Gastrocnemius medialis (tissue), 4 donors: ENCODE data around the gene SSTR3. TPM values are rescaled to one million over a fixed set of nuclear protein-coding genes. Genes with fewer than 3 reads are reported as not detected.

Source experiments
- ATAC-seq, 2 donors: fragments of 150-250 bp; one replicate each; pipeline ENCODE4 v1.9.1; 2016
- DNase-seq, 2 donors: peaks; one replicate each; pipeline ENCODE4 v3.0.0-alpha.2; 2019
- H3K27ac ChIP-seq, 4 donors: fragments of 200-600 bp; sonication (generic); 1 replicate in 1 of 4; 2 replicates in 3 of 4; pipeline ENCODE4 v1.5.1; 2016 to 2018; ENCODE audit warnings: mild to moderate bottlenecking in 2 of 4, moderate library complexity in 1 of 4
- H3K27me3 ChIP-seq, 3 donors: fragments of 200-600 bp; sonication (generic) in 2 of 3; 1 replicate in 1 of 3; 2 replicates in 2 of 3; pipeline versions ENCODE4 v1.5.1 to v1.6.0; 2016 to 2019; ENCODE audit warnings: mild to moderate bottlenecking in 1 of 3, moderate library complexity in 1 of 3
- H3K36me3 ChIP-seq, 2 donors: fragments of 200-600 bp; sonication (generic) in 1 of 2; one replicate each; pipeline ENCODE4 v1.5.1; 2017 to 2018
- H3K4me1 ChIP-seq, 2 donors: fragments of 200-600 bp; sonication (generic) in 1 of 2; one replicate each; pipeline ENCODE4 v1.5.1; 2016 to 2017; ENCODE audit warnings: mild to moderate bottlenecking in 2 of 2
- H3K4me3 ChIP-seq, 4 donors: fragments of 200-600 bp; sonication (generic) in 3 of 4; 1 replicate in 1 of 4; 2 replicates in 3 of 4; pipeline ENCODE4 v1.5.1; 2016 to 2019; ENCODE audit warnings: mild to moderate bottlenecking in 2 of 4
- H3K9me3 ChIP-seq, 3 donors: fragments of 200-600 bp; sonication (generic) in 2 of 3; 1 replicate in 1 of 3; 2 replicates in 2 of 3; pipeline ENCODE4 v1.5.1; 2016 to 2019
- CTCF ChIP-seq, 5 experiments: fragments of 450-650 bp in 3 of 5; fragments of 200-600 bp in 2 of 5; sonication (generic) in 2 of 5; IDR thresholded peaks in 4 of 5; conservative IDR thresholded peaks in 1 of 5; 1 replicate in 4 of 5; 2 replicates in 1 of 5; pipeline ENCODE4 v1.5.1; 2016 to 2019; ENCODE audit warnings: antibody characterized with exemption in 5 of 5, mild to moderate bottlenecking in 3 of 5, moderate library complexity in 3 of 5
- POLR2A ChIP-seq, 2 donors: fragments of 450-650 bp; IDR thresholded peaks; one replicate each; pipeline ENCODE4 v1.6.1; 2017; ENCODE audit warnings: antibody characterized with exemption in 2 of 2, mild to moderate bottlenecking in 2 of 2, moderate library complexity in 2 of 2
- in situ Hi-C, 4 donors: fragments of 200-750 bp; cut with MboI; loops; one replicate each; pipeline versions ENCODE4 v1.15.0 to v1.8.0; 2017; ENCODE audit warnings: low sequenced_read_pairs in 4 of 4
- intact Hi-C: fragments of 100-400 bp; cut with DNase I; formaldehyde crosslinking; loops from one replicate; pipeline ENCODE4 v1.15.1; 2023; ENCODE audit warnings: low total_unique reads
- total RNA-seq, 4 donors: library from RNA; depleted of rRNA; stranded (reverse); fragments of >200 nt; gene quantifications; one replicate each; pipeline versions ENCODE4 v1.1.0 to v1.2.3, GENCODE V29; 2016

The SSTR3 gene
- total RNA-seq, 4 donors from 2014 or later: not detected

GRCh38 chr22:37220543-37220981 is 8.3 kb upstream of the SSTR3 start:
- Histone ChIP-seq H3K4me1 (no peaks in the 10 kb centered on the region), H3K4me3 (no peak overlapping the region), H3K9me3 (no peaks in the 10 kb centered on the region), H3K27ac (no peak overlapping the region), H3K36me3 (no peaks in the 10 kb centered on the region), H3K27me3 (peaks cover 0 to 22% (median 0%) of the 10 kb centered on the region in 3 donors)
- intact Hi-C loops: no loop called here
- ATAC-seq: no peak
- DNase-seq: no peak
- in situ Hi-C loops: loop anchor here in 1 of 4 donors (25.0 kb wide), 1 partner anchor 133 kb away; no protein-coding TSS in a partner anchor
- TF ChIP-seq CTCF (IDR thresholded peaks at IDR 0.05 in 4 of 5, conservative IDR thresholded peaks at IDR 0.05 in 1 of 5): no peak

GRCh38 chr22:37219533-37219932 is 7.3 kb upstream of the SSTR3 start:
- Histone ChIP-seq H3K4me3 (no peak overlapping the region), H3K27me3 (peaks cover 0 to 22% (median 0%) of the 10 kb centered on the region in 3 donors), H3K27ac (no peak overlapping the region), H3K36me3 (no peaks in the 10 kb centered on the region), H3K4me1 (no peaks in the 10 kb centered on the region), H3K9me3 (no peaks in the 10 kb centered on the region)
- TF ChIP-seq POLR2A (IDR thresholded peaks at IDR 0.05): no peak
- no peak for TF ChIP-seq CTCF (IDR thresholded peaks at IDR 0.05 in 4 of 5, conservative IDR thresholded peaks at IDR 0.05 in 1 of 5)
- no peak for DNase-seq
- in situ Hi-C loops (loop anchor here in 1 of 4 donors (25.0 kb wide), 1 partner anchor 132 kb away; no protein-coding TSS in a partner anchor), intact Hi-C loops (no loop called here)
- no peak for ATAC-seq

GRCh38 chr22:37218771-37219411 is 6.6 kb upstream of the SSTR3 start:
- Histone ChIP-seq H3K27me3 (peaks cover 0 to 22% (median 0%) of the 10 kb centered on the region in 3 donors), H3K36me3 (no peaks in the 10 kb centered on the region), H3K9me3 (no peaks in the 10 kb centered on the region), H3K4me3 (no peak overlapping the region), H3K27ac (no peak overlapping the region), H3K4me1 (no peaks in the 10 kb centered on the region)
- no peak for TF ChIP-seq POLR2A (IDR thresholded peaks at IDR 0.05)
- TF ChIP-seq CTCF (IDR thresholded peaks at IDR 0.05 in 4 of 5, conservative IDR thresholded peaks at IDR 0.05 in 1 of 5): no peak
- ATAC-seq (no peak), DNase-seq (no peak)
- in situ Hi-C loops: loop anchor here in 1 of 4 donors (25.0 kb wide), 1 partner anchor 132 kb away; no protein-coding TSS in a partner anchor
- intact Hi-C loops: no loop called here

GRCh38 chr22:37218399-37218770 is 6.1 kb upstream of the SSTR3 start:
- DNase-seq (no peak), ATAC-seq (no peak)
- Histone ChIP-seq H3K4me3 (no peak overlapping the region), H3K9me3 (no peaks in the 10 kb centered on the region), H3K27me3 (peaks cover 0 to 22% (median 0%) of the 10 kb centered on the region in 3 donors), H3K36me3 (no peaks in the 10 kb centered on the region), H3K4me1 (no peaks in the 10 kb centered on the region), H3K27ac (no peak overlapping the region)
- intact Hi-C loops (no loop called here), in situ Hi-C loops (loop anchor here in 1 of 4 donors (25.0 kb wide), 1 partner anchor 131 kb away; no protein-coding TSS in a partner anchor)
- TF ChIP-seq CTCF (IDR thresholded peaks at IDR 0.05 in 4 of 5, conservative IDR thresholded peaks at IDR 0.05 in 1 of 5) (no peak), POLR2A (IDR thresholded peaks at IDR 0.05) (no peak)
